GM18951 (cell line): ENCODE results near the gene HOXA6.

Source experiments
- POLR2A ChIP-seq: IDR thresholded peaks from 4 replicates; pipeline ENCODE4 v1.6.1; 2011; ENCODE audit warnings: mild to moderate bottlenecking; ENCODE audit not compliant: insufficient read length, insufficient read depth; ENCODE audit errors: extremely low read depth
- in situ Hi-C: fragments of 300-500 bp; cut with MboI; formaldehyde crosslinking; loops from one replicate; pipeline ENCODE4 v1.12.0; 2022; ENCODE audit warnings: low sequenced_read_pairs, mixed read lengths, inconsistent platforms; ENCODE audit not compliant: unreplicated experiment

Gene HOXA6

GRCh38 chr7:27108390-27109127 lies 39.0 kb downstream of the HOXA6 start:
- in situ Hi-C loops = no loop called here
- TF ChIP-seq POLR2A = no peak

- no peak for TF ChIP-seq POLR2A
- in situ Hi-C loops = no loop called here
Observed at GRCh38 chr7:27107391-27108381, 39.9 kb downstream of the HOXA6 start.

- no peak for TF ChIP-seq POLR2A
- in situ Hi-C loops = no loop called here
Observed at GRCh38 chr7:27106901-27107240, 40.7 kb downstream of the HOXA6 start.

- TF ChIP-seq POLR2A = no peak
- in situ Hi-C loops = no loop called here
Observed at GRCh38 chr7:27106181-27106900, 41.2 kb downstream of the HOXA6 start.

GRCh38 chr7:27105301-27106031 lies 42.1 kb downstream of the HOXA6 start:
- in situ Hi-C loops = no loop called here

GRCh38 chr7:27104341-27105058 lies 43.1 kb downstream of the HOXA6 start:
- TF ChIP-seq POLR2A = no peak
- in situ Hi-C loops = no loop called here

More at GRCh38 chr7:27105301-27106031, 42.1 kb downstream of the HOXA6 start:
- TF ChIP-seq POLR2A = no peak

GRCh38 chr7:27103489-27104226 lies 43.9 kb downstream of the HOXA6 start:
- in situ Hi-C loops = no loop called here
- no peak for TF ChIP-seq POLR2A

GRCh38 chr7:27102581-27103442 lies 44.8 kb downstream of the HOXA6 start, which contains the start of gene HOXA2:
TSS of gene HOXA2 (minus strand) at chr7:27102683. CDS start at chr7:27102500, 183 bp downstream.
- no peak for TF ChIP-seq POLR2A
- in situ Hi-C loops = no loop called here

- in situ Hi-C loops = no loop called here
- TF ChIP-seq POLR2A = no peak
Observed at GRCh38 chr7:27101957-27102580, 45.5 kb downstream of the HOXA6 start.

GRCh38 chr7:27101171-27101956 lies 46.2 kb downstream of the HOXA6 start:
- TF ChIP-seq POLR2A = no peak
- in situ Hi-C loops = no loop called here
